Kidney epithelial cell (primary cell): ENCODE data around the gene TMEM14B. TPM values are rescaled to one million over a fixed set of nuclear protein-coding genes. Genes with fewer than 3 reads are reported as not detected.

ENCODE experiments used
- DNase-seq: peaks from one replicate; pipeline ENCODE4 v3.0.0-alpha.2; 2010; ENCODE audit warnings: low read depth
- H3K27me3 ChIP-seq: 2 replicates; pipeline ENCODE4 v1.6.0; 2011; ENCODE audit warnings: low read length; ENCODE audit not compliant: control insufficient read depth, insufficient read depth
- H3K36me3 ChIP-seq: 2 replicates; pipeline ENCODE4 v1.5.1; 2011; ENCODE audit warnings: low read length; ENCODE audit not compliant: control insufficient read depth, insufficient read depth
- H3K4me3 ChIP-seq: 2 replicates; pipeline ENCODE4 v1.5.1; 2011; ENCODE audit warnings: low read depth, mild to moderate bottlenecking, control low read depth, low read length
- CTCF ChIP-seq: IDR thresholded peaks from 2 replicates; pipeline ENCODE4 v1.5.1; 2011; ENCODE audit warnings: mild to moderate bottlenecking, moderate library complexity, low read length, control low read depth, inconsistent platforms; ENCODE audit not compliant: insufficient read depth, poor library complexity, severe bottlenecking
- total RNA-seq: library from RNA; depleted of rRNA; stranded (reverse); fragments of >200 nt; gene quantifications from 2 replicates; pipeline ENCODE4 v1.2.3, GENCODE V29; 2015

Gene TMEM14B
- total RNA-seq, 1 donor from 2014 or later = 99.8 TPM

- H3K4me3 ChIP-seq = peak overlapping the region; percentile 85
- peaks cover 1% of the 10 kb centered on the region for H3K36me3 ChIP-seq
- no peak for TF ChIP-seq CTCF
- no peak for DNase-seq
- no peaks in the 10 kb centered on the region for H3K27me3 ChIP-seq
Measured at GRCh38 chr6:10721850-10722569, 25.6 kb upstream of the TMEM14B start.

DNA sequence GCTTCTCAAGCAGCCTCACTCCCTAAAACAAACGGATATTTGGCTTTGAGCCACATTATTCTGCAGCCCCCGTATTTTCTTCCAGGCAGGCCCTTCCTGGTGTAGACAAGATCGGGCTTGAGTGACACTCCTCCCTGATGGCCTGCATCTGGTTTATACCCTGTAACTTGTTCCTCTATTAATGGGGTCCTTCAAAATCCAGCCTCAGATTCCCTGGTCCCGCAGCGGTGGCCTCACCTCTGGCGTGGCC lies 25.1 kb upstream of the TMEM14B start:
- no peak for TF ChIP-seq CTCF
- no peak for DNase-seq
- H3K27me3 ChIP-seq = no peaks in the 10 kb centered on the region
- peaks cover 1% of the 10 kb centered on the region for H3K36me3 ChIP-seq
- peak overlapping the region; percentile 85 for H3K4me3 ChIP-seq

DNA sequence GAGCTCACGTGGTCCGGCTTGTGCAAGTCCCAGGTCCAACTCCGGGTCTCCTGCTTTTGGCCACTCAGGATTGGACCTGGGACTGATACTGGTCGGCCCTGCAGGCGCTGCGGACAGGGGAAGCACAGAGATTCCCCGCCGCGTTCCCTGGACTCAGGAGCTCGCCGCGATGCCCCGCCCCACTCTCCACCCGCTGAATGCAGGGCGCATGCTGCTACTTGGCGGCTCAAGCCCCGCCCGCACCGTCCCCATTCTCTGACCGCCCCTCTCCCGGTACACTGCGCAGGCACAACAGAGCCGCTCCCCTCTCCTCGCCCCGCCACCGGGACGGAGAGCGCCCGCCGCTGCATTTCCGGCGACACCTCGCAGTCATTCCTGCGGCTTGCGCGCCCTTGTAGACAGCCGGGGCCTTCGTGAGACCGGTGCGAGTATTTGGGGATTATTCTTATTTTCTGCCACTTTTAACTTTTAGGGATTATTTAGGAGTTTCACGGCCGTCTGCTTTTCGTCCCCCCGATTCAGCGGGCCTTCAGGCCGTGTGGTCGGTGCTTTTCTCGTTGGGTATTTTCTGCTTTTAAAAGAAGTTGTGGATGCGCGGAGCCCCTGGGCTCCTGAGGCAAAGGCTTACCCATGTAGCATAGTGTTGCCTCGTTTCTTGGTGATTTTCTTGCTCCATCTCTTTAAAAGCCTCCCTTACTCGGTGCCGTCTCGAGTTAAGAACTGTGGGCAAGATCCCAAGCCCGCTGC lies 24.6 kb upstream of the TMEM14B start, which contains the start of gene TMEM14C:
Gene TMEM14C, plus strand, starts transcription at position 251 of the 747 bp plus-strand sequence. CDS start 1,544 bp downstream, outside the sequence.
- no peak for TF ChIP-seq CTCF
- Histone ChIP-seq H3K27me3 (no peaks in the 10 kb centered on the region), H3K4me3 (peak within 1 kb of the TSS; percentile 85), H3K36me3 (peaks cover 1% of the 10 kb centered on the region)
- DNase-seq = peak; percentile 98

- H3K27me3 ChIP-seq = no peaks in the 10 kb centered on the region
- peaks cover 1% of the 10 kb centered on the region for H3K36me3 ChIP-seq
- no peak for TF ChIP-seq CTCF
- no peak for DNase-seq
- H3K4me3 ChIP-seq = peak overlapping the region; percentile 85
Measured at GRCh38 chr6:10723567-10723881, 24.1 kb upstream of the TMEM14B start.

DNA sequence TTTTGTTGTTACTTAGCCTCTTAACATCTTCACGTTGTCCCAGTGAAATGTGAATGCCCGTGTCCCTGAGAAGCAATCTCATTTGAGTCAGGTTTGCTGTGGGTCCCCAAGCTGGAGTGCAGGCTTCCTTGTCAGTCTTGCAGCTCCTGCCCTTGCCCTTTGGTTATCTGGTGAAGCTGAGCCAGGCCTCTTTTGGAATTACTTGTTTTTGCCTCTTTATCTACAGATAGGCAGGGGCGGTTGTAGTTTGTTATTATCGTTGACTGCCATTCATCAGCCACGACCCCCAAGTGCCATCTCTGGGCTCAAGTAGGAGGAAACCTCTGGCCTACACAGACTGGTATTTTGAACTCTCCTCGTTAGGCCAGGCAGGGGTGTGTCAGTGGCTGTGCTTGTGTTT lies 22.6 kb upstream of the TMEM14B start:
- DNase-seq = no peak
- Histone ChIP-seq H3K27me3 (no peaks in the 10 kb centered on the region), H3K4me3 (no peak overlapping the region), H3K36me3 (peaks cover 1% of the 10 kb centered on the region)
- TF ChIP-seq CTCF = no peak
